GM21786 (cell line): ENCODE measurements around the gene PCDHGB3.
"Not testable (repeated sequence)": the region's sequence is repeated elsewhere in the genome, so short reads cannot be mapped to it uniquely, and the experiment has no call there.

Experiments used
- ATAC-seq: cut with Tn5 transposase; IDR thresholded peaks from one replicate; pipeline ENCODE4 v1.9.1; 2021; ENCODE audit not compliant: unreplicated experiment

Gene PCDHGB3

DNA sequence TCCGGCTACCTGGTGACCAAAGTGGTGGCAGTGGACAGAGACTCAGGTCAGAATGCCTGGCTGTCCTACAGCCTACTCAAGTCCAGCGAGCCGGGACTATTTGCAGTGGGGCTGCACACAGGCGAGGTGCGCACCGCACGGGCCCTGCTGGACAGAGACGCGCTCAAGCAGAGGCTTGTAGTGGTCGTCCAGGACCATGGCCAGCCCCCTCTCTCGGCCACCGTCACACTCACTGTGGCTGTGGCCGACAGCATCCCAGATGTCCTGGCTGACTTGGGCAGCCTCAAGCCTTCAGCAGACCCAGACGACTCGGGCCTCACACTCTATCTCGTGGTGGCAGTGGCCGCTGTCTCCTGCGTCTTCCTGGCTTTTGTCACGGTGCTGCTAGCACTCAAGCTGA, 13.1 kb upstream of the PCDHGB3 start:
- ATAC-seq: no peak

DNA sequence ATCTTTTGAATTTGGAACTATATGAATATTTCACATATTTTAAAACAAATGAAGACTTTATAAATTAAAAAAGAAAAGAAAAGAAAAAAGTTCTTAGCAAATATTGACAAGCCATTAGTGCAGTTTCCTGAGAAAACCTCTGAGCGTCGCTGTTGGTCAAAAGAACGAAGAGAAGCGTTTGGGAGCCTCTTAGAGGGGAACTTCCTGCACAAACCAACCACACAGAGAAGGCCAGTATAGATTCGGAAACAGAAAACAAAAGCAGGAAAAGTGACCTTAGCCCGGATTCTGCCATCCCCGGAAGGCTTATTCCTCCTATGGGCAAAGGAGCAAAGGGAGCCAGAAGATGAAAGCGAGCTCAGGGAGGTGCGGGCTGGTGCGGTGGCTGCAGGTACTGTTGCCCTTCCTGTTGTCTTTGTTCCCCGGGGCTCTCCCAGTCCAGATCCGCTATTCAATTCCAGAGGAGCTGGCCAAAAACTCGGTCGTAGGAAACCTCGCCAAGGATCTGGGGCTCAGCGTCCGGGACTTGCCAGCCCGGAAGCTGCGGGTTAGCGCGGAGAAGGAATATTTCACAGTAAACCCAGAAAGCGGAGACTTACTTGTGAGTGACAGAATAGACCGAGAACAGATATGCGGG, 10.1 kb upstream of the PCDHGB3 start, which contains the start of gene PCDHGB2:
Gene PCDHGB2 (plus strand): TSS at position 205 of the 637 bp plus-strand sequence. CDS start 142 bp downstream, at position 347.
- ATAC-seq: peak; percentile 63

DNA sequence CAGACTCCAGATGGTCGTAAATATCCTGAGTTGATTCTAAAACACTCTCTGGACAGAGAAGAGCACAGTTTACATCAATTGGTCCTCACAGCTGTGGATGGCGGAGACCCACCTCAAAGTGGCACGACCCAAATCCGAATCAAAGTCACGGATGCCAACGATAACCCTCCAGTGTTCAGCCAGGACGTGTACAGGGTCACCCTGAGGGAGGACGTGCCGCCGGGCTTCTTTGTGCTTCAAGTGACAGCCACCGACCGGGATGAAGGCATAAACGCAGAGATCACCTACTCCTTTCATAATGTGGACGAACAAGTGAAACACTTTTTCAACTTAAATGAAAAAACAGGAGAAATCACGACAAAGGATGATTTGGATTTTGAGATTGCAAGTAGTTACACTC, 9.4 kb upstream of the PCDHGB3 start:
- no peak for ATAC-seq

DNA sequence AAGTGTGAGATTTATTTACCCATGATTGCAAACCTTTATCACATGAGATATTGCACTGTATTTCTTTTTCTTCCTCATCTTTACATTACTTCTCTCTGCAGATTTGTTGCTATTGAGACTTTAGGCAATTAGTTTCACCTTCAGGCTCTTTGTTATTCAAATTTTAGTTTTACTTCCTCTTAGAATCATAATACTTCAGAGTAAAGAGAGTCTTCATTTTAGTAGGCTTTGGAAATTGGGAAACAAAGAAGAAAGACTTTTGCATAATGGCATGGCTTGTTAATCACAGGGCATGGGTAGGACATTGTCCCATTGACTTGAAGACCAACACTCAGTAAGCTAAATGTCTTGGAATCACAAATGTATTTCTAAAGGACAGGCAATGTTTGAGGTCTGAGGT, 7.3 kb upstream of the PCDHGB3 start:
- ATAC-seq: no peak

DNA sequence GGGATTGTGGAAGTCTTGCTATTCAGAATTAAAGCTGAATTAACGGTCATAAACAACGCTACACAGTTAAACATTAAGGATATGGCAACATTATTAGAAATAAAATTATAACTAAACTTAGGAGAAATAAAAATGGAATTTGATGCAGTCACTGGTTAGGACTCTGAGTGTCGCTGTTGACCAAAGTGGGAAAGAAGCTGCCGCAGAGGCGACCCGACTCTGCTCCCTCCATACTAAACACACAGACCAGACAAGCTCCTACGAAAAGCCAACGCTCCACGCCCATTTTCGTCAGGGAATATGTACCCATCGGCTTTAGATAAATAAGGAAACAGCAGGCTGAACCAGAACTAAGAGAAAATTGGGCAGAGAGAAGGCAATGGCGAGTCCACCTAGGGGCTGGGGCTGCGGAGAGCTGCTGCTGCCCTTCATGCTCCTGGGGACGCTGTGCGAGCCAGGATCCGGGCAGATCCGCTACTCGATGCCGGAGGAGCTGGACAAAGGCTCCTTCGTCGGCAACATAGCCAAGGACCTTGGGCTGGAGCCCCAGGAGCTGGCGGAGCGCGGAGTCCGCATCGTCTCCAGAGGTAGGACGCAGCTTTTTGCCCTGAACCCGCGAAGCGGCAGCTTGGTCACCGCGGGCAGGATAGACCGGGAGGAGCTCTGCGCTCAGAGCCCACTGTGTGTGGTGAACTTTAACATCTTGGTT, 5.9 kb upstream of the PCDHGB3 start, which contains the start of gene PCDHGA5:
Gene PCDHGA5 (plus strand): TSS at position 211 of the 709 bp plus-strand sequence. CDS start 169 bp downstream, at position 380.
- ATAC-seq: no peak

DNA sequence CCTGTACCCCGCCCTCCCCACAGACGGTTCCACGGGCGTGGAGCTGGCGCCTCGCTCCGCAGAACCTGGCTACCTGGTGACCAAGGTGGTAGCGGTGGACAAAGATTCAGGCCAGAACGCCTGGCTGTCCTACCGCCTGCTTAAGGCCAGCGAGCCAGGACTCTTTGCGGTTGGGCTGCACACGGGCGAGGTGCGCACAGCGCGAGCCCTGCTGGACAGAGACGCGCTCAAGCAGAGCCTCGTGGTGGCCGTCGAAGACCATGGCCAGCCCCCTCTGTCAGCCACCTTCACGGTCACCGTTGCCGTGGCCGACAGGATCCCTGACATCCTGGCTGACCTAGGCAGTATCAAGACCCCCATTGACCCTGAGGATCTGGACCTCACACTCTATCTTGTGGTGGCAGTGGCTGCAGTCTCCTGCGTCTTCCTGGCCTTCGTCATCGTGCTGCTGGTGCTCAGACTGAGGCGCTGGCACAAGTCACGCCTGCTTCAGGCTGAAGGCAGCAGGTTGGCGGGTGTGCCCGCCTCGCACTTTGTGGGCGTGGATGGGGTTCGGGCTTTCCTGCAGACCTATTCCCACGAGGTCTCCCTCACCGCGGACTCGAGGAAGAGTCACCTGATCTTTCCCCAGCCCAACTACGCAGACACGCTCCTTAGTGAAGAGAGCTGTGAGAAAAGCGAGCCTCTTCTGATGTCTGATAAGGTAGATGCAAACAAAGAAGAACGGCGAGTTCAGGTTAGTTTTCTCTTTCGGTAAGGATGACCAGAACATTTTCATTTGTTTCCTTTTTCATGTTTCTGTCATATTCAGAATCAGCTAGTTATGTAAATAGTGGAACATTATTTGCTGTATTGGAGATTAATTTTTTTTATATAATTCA, 3.8 kb upstream of the PCDHGB3 start:
- ATAC-seq: no peak

DNA sequence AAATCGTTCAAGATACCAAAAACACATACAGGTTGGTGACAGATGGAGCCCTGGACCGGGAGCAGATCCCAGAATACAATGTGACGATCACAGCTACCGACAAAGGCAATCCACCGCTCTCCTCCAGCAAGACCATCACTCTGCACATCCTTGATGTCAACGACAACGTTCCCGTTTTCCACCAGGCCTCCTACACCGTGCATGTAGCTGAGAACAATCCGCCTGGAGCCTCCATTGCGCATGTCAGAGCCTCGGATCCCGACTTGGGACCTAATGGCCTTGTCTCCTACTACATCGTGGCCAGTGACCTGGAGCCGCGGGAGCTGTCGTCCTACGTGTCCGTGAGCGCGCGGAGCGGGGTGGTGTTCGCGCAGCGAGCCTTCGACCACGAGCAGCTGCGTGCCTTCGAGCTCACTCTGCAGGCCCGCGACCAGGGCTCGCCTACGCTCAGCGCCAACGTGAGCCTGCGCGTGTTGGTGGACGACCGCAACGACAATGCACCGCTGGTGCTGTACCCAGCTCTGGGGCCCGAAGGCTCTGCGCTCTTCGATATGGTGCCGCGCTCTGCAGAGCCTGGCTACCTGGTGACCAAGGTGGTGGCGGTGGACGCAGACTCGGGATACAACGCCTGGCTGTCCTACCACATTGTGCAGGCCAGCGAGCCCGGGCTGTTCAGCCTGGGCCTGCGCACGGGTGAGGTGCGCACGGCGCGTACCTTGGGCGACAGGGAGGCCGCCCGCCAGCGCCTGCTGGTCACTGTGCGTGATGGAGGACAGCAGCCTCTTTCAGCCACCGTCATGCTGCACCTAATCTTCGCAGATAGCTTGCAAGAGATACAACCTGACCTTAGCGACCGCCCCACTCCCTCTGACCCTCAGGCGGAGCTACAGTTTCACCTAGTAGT, 1.8 kb downstream of the PCDHGB3 start:
- ATAC-seq: no peak

DNA sequence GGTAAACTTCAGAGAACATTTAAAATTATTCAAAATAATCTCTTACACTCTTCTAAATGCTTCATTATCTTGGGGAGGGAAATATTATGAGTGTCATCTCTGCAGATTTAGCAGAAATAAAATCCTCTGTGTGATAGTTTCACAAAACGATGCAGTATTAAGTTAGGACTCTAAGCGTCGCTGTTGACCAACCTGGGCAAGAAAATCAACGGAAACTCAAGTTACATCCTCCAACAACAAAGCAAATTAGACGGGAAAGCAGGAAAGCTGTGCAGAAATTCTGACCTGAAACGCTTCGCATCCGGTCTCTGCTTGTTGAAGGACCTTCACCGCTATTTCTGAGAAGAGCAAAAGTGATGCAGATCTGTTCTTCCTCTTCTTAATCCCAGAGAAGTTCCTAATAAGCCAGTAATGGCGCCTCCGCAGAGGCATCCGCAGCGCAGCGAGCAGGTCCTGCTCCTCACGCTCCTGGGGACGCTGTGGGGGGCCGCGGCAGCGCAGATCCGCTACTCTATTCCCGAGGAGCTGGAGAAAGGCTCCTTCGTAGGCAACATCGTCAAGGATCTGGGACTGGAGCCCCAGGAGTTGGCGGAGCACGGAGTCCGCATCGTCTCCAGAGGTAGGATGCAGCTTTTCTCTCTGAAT, 3.8 kb downstream of the PCDHGB3 start, which contains the start of gene PCDHGA6:
Gene PCDHGA6 (plus strand): TSS at position 219 of the 645 bp plus-strand sequence. CDS start 193 bp downstream, at position 412.
- ATAC-seq: no peak

DNA sequence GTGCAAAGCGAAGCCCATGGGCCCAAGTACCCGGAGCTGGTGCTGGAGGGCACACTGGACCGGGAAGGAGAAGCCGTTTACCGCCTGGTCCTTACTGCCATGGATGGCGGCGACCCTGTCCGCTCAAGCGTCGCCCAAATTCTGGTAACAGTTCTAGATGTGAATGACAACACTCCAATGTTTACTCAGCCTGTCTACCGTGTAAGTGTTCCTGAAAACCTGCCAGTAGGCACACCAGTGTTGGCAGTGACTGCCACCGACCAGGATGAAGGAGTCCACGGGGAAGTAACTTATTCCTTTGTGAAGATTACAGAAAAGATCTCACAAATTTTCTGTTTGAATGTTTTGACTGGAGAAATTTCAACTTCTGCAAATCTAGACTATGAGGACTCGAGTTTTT, 4.6 kb downstream of the PCDHGB3 start:
- ATAC-seq: no peak

DNA sequence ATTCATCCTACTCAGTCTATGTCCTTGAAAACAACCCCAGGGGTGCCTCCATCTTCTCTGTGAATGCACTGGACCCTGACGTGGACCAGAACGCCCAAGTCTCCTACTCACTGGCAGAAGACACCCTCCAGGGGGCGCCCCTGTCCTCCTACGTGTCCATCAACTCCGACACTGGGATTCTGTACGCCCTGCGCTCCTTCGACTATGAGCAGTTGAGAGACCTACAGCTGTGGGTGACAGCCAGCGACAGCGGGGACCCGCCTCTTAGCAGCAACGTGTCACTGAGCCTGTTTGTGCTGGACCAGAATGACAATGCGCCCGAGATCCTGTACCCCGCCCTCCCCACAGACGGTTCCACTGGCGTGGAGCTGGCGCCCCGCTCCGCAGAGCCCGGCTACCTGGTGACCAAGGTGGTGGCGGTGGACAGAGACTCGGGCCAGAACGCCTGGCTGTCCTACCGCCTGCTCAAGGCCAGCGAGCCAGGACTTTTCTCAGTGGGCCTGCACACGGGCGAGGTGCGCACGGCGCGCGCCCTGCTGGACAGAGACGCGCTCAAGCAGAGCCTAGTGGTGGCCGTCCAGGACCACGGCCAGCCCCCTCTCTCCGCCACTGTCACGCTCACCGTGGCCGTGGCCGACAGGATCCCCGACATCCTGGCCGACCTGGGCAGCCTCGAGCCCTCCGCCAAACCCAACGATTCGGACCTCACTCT, 5.6 kb downstream of the PCDHGB3 start:
- not testable (repeated sequence) for ATAC-seq

DNA sequence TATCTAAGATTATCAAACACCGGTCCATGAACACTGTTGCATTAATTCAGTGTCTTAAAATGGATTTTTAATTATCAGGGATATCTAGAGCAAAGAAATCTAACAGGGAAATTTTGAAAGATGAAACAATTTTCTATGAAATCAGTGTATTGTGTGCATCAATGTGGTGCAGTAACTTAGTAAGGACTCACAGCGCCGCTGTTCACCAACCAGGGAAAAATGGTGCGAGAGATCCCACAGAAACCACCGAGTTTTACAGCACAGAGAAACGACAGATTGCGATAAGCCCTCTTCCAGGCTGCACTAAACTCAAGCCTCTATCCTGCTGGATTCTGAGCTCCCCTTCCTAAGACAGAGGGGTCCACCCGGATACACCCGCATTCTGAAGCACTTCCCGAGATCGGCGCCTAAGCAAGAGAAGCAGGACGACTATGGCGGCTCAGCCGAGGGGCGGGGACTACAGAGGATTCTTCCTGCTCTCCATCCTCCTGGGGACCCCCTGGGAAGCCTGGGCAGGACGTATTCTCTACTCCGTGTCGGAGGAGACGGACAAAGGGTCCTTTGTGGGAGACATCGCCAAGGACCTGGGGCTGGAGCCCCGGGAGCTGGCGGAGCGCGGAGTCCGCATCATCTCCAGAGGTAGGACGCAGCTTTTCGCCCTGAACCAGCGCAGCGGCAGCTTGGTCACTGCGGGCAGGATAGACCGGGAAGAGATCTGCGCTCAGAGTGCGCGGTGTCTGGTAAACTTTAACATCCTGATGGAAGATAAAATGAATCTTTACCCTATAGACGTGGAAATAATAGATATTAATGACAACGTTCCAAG, 12.6 kb downstream of the PCDHGB3 start, which contains the start of gene PCDHGA7:
Gene PCDHGA7 (plus strand): TSS at position 274 of the 826 bp plus-strand sequence. CDS start 158 bp downstream, at position 432.
- ATAC-seq: no peak

DNA sequence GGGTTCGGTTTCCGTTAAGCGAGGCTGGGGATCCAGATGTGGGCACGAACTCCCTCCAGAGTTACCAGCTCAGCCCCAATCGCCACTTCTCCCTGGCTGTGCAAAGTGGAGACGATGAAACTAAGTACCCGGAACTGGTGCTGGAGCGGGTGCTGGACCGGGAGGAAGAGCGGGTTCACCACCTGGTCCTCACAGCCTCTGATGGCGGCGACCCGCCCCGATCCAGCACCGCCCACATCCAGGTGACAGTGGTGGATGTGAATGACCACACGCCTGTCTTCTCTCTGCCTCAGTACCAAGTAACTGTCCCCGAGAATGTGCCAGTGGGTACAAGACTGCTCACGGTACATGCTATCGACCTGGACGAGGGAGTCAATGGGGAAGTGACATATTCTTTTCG, 13.3 kb downstream of the PCDHGB3 start:
- no peak for ATAC-seq

DNA sequence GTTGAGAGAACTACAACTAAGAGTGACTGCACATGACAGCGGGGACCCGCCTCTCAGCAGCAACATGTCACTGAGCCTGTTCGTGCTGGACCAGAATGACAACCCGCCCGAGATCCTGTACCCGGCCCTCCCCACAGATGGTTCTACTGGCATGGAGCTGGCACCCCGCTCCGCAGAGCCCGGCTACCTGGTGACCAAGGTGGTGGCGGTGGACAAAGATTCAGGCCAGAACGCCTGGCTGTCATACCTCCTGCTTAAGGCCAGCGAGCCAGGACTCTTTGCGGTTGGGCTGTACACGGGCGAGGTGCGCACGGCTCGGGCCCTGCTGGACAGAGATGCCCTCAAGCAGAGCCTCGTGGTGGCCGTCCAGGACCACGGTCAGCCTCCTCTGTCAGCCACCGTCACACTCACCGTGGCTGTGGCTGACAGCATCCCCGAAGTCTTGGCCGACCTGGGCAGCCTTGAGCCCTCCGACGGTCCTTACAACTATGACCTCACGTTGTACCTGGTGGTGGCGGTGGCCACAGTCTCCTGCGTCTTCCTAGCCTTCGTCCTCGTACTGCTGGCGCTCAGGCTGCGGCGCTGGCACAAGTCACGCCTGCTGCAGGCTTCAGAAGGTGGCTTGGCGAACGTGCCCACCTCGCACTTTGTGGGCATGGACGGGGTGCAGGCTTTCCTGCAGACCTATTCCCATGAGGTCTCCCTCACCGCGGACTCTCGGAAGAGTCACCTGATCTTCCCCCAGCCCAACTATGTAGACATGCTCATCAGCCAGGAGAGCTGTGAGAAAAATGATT, 14.6 kb downstream of the PCDHGB3 start:
- no peak for ATAC-seq

DNA sequence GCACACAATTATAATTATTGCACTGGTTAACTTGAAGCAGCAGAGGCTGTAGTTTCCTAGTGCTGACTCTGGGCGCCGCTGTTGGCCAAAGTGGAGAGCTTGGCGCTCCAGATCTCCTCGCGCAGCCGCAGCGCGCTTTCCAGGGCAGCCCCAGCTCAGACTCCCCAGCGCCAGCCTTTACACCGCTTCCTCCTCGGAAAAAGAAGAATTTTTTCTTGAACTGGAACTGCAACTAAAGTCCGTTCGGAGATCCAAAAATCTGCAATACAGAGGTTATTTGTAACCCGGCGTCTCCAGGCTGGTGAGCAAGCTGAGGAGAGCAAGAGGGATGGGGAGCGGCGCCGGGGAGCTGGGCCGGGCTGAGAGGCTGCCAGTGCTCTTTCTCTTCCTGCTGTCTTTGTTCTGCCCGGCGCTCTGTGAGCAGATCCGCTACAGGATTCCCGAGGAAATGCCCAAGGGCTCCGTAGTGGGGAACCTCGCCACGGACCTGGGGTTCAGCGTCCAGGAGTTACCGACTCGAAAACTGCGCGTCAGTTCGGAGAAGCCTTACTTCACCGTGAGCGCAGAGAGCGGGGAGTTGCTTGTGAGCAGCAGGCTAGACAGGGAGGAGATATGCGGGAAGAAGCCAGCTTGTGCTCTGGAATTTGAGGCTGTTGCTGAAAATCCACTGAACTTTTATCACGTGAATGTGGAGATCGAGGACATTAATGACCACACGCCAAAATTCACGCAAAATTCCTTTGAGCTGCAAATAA, 17.7 kb downstream of the PCDHGB3 start, which contains the start of gene PCDHGB4:
Gene PCDHGB4 (plus strand): TSS at position 142 of the 755 bp plus-strand sequence. CDS start 187 bp downstream, at position 329.
- peak; percentile 62 for ATAC-seq

DNA sequence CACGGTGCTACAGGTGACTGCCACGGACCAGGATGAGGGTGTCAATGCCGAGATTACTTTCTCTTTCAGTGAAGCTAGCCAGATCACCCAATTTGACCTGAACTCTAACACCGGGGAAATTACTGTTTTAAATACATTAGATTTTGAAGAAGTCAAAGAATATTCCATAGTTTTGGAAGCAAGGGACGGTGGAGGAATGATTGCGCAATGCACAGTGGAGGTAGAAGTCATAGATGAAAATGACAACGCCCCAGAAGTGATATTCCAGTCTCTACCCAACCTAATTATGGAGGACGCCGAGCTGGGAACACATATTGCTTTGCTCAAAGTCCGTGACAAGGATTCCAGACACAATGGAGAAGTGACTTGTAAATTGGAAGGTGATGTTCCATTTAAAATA, 18.6 kb downstream of the PCDHGB3 start:
- ATAC-seq: no peak
